ENCODE data around the gene SHQ1. TPM values are rescaled to one million over a fixed set of nuclear protein-coding genes. Genes with fewer than 3 reads are reported as not detected.

The SHQ1 gene
- total RNA-seq, 1 donor from 2014 or later, result 14.8 TPM

- peak overlapping the region; percentile 96 for H3K27ac Mint-ChIP-seq (ENCODE audit: unreplicated experiment)
- no peaks in the 10 kb centered on the region for H3K9me3 Mint-ChIP-seq (ENCODE audit: low read depth)
- TF ChIP-seq CTCF (IDR thresholded peaks at IDR 0.05), result peak; percentile 31
- H3K4me1 Mint-ChIP-seq (ENCODE audit: low read depth), result peaks cover 59% of the 10 kb centered on the region
- no peaks in the 10 kb centered on the region for H3K27me3 Mint-ChIP-seq (ENCODE audit: low read depth)
- peaks cover 4% of the 10 kb centered on the region for H3K36me3 Mint-ChIP-seq (ENCODE audit: low read depth)
- H3K4me3 Mint-ChIP-seq (ENCODE audit: unreplicated experiment), result peak overlapping the region; percentile 83
- DNase-seq (ENCODE audit: low spot score), result no peak
These were observed 40.5 kb upstream of the SHQ1 start for GRCh38 chr3:72888546-72889309.

- H3K27me3 Mint-ChIP-seq (ENCODE audit: low read depth), result no peaks in the 10 kb centered on the region
- H3K27ac Mint-ChIP-seq (ENCODE audit: unreplicated experiment), result peak within 1 kb of the TSS; percentile 96
- no peak for DNase-seq (ENCODE audit: low spot score)
- peaks cover 4% of the 10 kb centered on the region for H3K9me3 Mint-ChIP-seq (ENCODE audit: low read depth)
- H3K4me1 Mint-ChIP-seq (ENCODE audit: low read depth), result peaks cover 54% of the 10 kb centered on the region
- no peak for TF ChIP-seq CTCF (IDR thresholded peaks at IDR 0.05)
- no peaks in the 10 kb centered on the region for H3K36me3 Mint-ChIP-seq (ENCODE audit: low read depth)
- peak within 1 kb of the TSS; percentile 85 for H3K4me3 Mint-ChIP-seq (ENCODE audit: unreplicated experiment)
These were observed 39.7 kb upstream of the SHQ1 start, which contains the start of gene GXYLT2 for GRCh38 chr3:72887705-72888545. TSS of gene GXYLT2 (plus strand) at chr3:72888046. CDS start at chr3:72888234, 188 bp downstream.

GRCh38 chr3:72887343-72887704 is 39.1 kb upstream of the SHQ1 start:
- Mint-ChIP-seq H3K27me3 (ENCODE audit: low read depth) (no peaks in the 10 kb centered on the region), H3K4me1 (ENCODE audit: low read depth) (peaks cover 48% of the 10 kb centered on the region), H3K4me3 (ENCODE audit: unreplicated experiment) (peak overlapping the region; percentile 85), H3K36me3 (ENCODE audit: low read depth) (no peaks in the 10 kb centered on the region), H3K9me3 (ENCODE audit: low read depth) (peaks cover 4% of the 10 kb centered on the region), H3K27ac (ENCODE audit: unreplicated experiment) (peak overlapping the region; percentile 83)
- DNase-seq (ENCODE audit: low spot score), result no peak
- TF ChIP-seq CTCF (IDR thresholded peaks at IDR 0.05), result no peak

GRCh38 chr3:72872183-72872582 is 23.9 kb upstream of the SHQ1 start:
- no peak for TF ChIP-seq CTCF (IDR thresholded peaks at IDR 0.05)
- Mint-ChIP-seq H3K4me1 (ENCODE audit: low read depth) (peaks cover 3% of the 10 kb centered on the region), H3K4me3 (ENCODE audit: unreplicated experiment) (no peak overlapping the region), H3K36me3 (ENCODE audit: low read depth) (no peaks in the 10 kb centered on the region), H3K9me3 (ENCODE audit: low read depth) (no peaks in the 10 kb centered on the region), H3K27ac (ENCODE audit: unreplicated experiment) (no peak overlapping the region), H3K27me3 (ENCODE audit: low read depth) (peaks cover 5% of the 10 kb centered on the region)
- DNase-seq (ENCODE audit: low spot score), result no peak

GRCh38 chr3:72862314-72863090 is 14.3 kb upstream of the SHQ1 start:
- H3K36me3 Mint-ChIP-seq (ENCODE audit: low read depth), result no peaks in the 10 kb centered on the region
- DNase-seq (ENCODE audit: low spot score), result no peak
- H3K27ac Mint-ChIP-seq (ENCODE audit: unreplicated experiment), result no peak overlapping the region
- no peaks in the 10 kb centered on the region for H3K4me1 Mint-ChIP-seq (ENCODE audit: low read depth)
- TF ChIP-seq CTCF (IDR thresholded peaks at IDR 0.05), result no peak
- no peak overlapping the region for H3K4me3 Mint-ChIP-seq (ENCODE audit: unreplicated experiment)
- no peaks in the 10 kb centered on the region for H3K9me3 Mint-ChIP-seq (ENCODE audit: low read depth)
- no peaks in the 10 kb centered on the region for H3K27me3 Mint-ChIP-seq (ENCODE audit: low read depth)
